Keratinocyte (primary cell): ENCODE results near the gene UBA3.

Source experiments
- CTCF ChIP-seq, 3 experiments: IDR thresholded peaks in 1 of 3; conservative IDR thresholded peaks in 1 of 3; optimal IDR thresholded peaks in 1 of 3; 2 replicates in 2 of 3; 3 replicates in 1 of 3; pipeline versions ENCODE3 to v1.5.1; 2011; ENCODE audit warnings: low read length in 3 of 3, mild to moderate bottlenecking in 3 of 3, moderate library complexity in 2 of 3, control low read depth in 1 of 3, inconsistent platforms in 1 of 3; ENCODE audit not compliant: insufficient read depth in 2 of 3; ENCODE audit errors: extremely low read depth in 1 of 3
- EZH2 ChIP-seq: IDR thresholded peaks from one replicate; pipeline ENCODE4 v1.6.1; 2012; ENCODE audit warnings: inconsistent platforms, mild to moderate bottlenecking, low read length, moderate library complexity

- TF ChIP-seq CTCF (optimal IDR thresholded peaks at IDR 0.05 in 1 of 3, IDR thresholded peaks at IDR 0.05 in 1 of 3, conservative IDR thresholded peaks at IDR 0.05 in 1 of 3; ENCODE audit: extremely low read depth in 1 of 3, insufficient read depth in 2 of 3, low read length in 3 of 3): no peak
- no peak for TF ChIP-seq EZH2
Observed at GRCh38 chr3:69126216-69126615, 46.1 kb upstream of the UBA3 start.
